ENCODE results near the gene MMP8. TPM values are rescaled to one million over a fixed set of nuclear protein-coding genes. Genes with fewer than 3 reads are reported as not detected.

Gene MMP8
- total and polyA plus RNA-seq, 10 of the 15 experiments (the other 5 are each of a cell fraction or from before 2014, with no cell fraction given) = 0.01 TPM; not detected in 9

GRCh38 chr11:102770191-102770590, 45.4 kb upstream of the MMP8 start (continued):
- TF ChIP-seq EGR1 (IDR thresholded peaks at IDR 0.05; ENCODE audit: borderline replicate concordance in 1 of 2, low read depth in 2 of 2, low read length in 2 of 2) (no peak), ASH2L (IDR thresholded peaks at IDR 0.05; ENCODE audit: borderline replicate concordance, low read depth) (no peak), YBX1 (IDR thresholded peaks at IDR 0.05) (no peak), HDAC2 (IDR thresholded peaks at IDR 0.05) (no peak), KLF5 (IDR thresholded peaks at IDR 0.05; ENCODE audit: partially characterized antibody) (no peak), POLR2AphosphoS2 (IDR thresholded peaks at IDR 0.05; ENCODE audit: low read depth, low read length) (no peak), ATF3 (IDR thresholded peaks at IDR 0.05; ENCODE audit: borderline replicate concordance, extremely low read depth, low read depth, low read length) (no peak), BCL3 (IDR thresholded peaks at IDR 0.05; ENCODE audit: borderline replicate concordance, insufficient read depth, low read depth, low read length, poor library complexity, severe bottlenecking) (no peak)

GRCh38 chr11:102767800-102768199, 43.0 kb upstream of the MMP8 start:
- Histone ChIP-seq H3K27ac (ENCODE audit: control insufficient read depth, insufficient read depth) (no peak overlapping the region), H3K36me3 (ENCODE audit: control insufficient read depth in 2 of 2, insufficient read depth in 2 of 2, low read length in 1 of 2) (no peaks in the 10 kb centered on the region), H3K27me3 (replicated peaks in 1 of 2; ENCODE audit: control insufficient read depth in 2 of 2, insufficient read depth in 2 of 2, low read length in 1 of 2) (no peaks in the 10 kb centered on the region; a peak in 2 of 4 replicates), H3K4me3 (no peak overlapping the region), H3K79me2 (ENCODE audit: control insufficient read depth, insufficient read depth, low read length) (no peaks in the 10 kb centered on the region), H3K9ac (ENCODE audit: control insufficient read depth, insufficient read depth, low read length) (no peak overlapping the region), H3K9me3 (replicated peaks; ENCODE audit: control insufficient read depth, insufficient read depth, low read length) (no peaks in the 10 kb centered on the region), H3K4me2 (ENCODE audit: control insufficient read depth, insufficient read depth) (no peak overlapping the region), H2AFZ (ENCODE audit: control insufficient read depth, low read depth, low read length) (no peak overlapping the region), H4K20me1 (ENCODE audit: control insufficient read depth, insufficient read depth) (no peaks in the 10 kb centered on the region), H3K4me1 (ENCODE audit: control insufficient read depth, insufficient read depth, low read length) (no peaks in the 10 kb centered on the region)
- in situ Hi-C loops (cut with MboI) = no loop called here
- no TSS peak for BruUV-seq (replicated peaks)
- ChIA-PET RAD21 (ENCODE audit: unreplicated experiment) (interaction anchor here (0.6 kb wide), 1 partner anchor 29 kb away, joined by 3 read pairs; no protein-coding TSS in a partner anchor), CTCF (no interaction called here), POLR2A (no interaction called here), SMC1A (ENCODE audit: uncharacterized antibody, unreplicated experiment) (no interaction called here)
- FAIRE-seq = no peak
- TF ChIP-seq TAF1 (IDR thresholded peaks at IDR 0.05; ENCODE audit: borderline replicate concordance, low read depth, low read length) = no peak
- TF ChIP-seq NR2C2 (IDR thresholded peaks at IDR 0.05; ENCODE audit: borderline replicate concordance, control insufficient read depth, insufficient read length, low read depth) = no peak
- no peak for TF ChIP-seq BCL3 (IDR thresholded peaks at IDR 0.05; ENCODE audit: borderline replicate concordance, insufficient read depth, low read depth, low read length, poor library complexity, severe bottlenecking)
- no peak for TF ChIP-seq CREB1 (IDR thresholded peaks at IDR 0.05; ENCODE audit: low read depth)
- no peak for TF ChIP-seq TCF7 (IDR thresholded peaks at IDR 0.05; ENCODE audit: borderline replicate concordance)
- no peak for TF ChIP-seq E2F8 (IDR thresholded peaks at IDR 0.05; ENCODE audit: low read depth, partially characterized antibody)
- no peak for TF ChIP-seq STAT3 (IDR thresholded peaks at IDR 0.05; ENCODE audit: low read depth, low read length)
- no peak for TF ChIP-seq SIN3A (IDR thresholded peaks at IDR 0.05; ENCODE audit: low read depth, low read length)
- TF ChIP-seq LARP7 (IDR thresholded peaks at IDR 0.05) = no peak
- TF ChIP-seq ZNF24 (IDR thresholded peaks at IDR 0.05) = no peak
- no peak for TF ChIP-seq ZNF622 (IDR thresholded peaks at IDR 0.05)
- no peak for DNase-seq (ENCODE audit: low read depth, low spot score)
- intact Hi-C loops (cut with micrococcal nuclease; ENCODE audit: unreplicated experiment) = no loop called here
- no peak for ATAC-seq
- 45% methylated on average over 18 of the region's 18 CpGs for WGBS (ENCODE audit: insufficient coverage, insufficient replicate concordance, low lambda C conversion rate, missing lambda C conversion rate)

All from GM12878 (cell line).